ENCODE results near the gene KBTBD8.

The KBTBD8 gene

DNA sequence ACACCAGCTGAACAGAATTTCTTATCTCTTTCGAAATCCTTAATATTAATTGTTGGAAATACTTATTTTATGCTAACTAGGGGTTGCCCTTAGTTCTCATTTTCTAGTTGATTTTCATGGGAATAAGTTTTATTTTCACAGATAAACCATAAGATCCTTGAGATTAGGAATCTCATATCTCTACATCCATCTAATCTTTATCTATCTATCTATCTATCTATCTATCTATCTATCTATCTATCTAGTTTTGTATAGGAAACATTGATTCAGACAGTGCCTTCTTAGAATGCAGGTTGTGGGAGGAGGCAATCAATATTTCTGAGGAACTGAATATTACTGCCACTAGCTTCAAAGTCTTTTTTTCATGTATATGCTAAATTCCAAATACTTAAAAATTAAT, 3.5 kb upstream of the KBTBD8 start:
- no peak for DNase-seq
- in situ Hi-C loops (cut with MboI; ENCODE audit: low pct_unique_long_range_greater_than_20kb, low sequenced_read_pairs): no loop called here

DNA sequence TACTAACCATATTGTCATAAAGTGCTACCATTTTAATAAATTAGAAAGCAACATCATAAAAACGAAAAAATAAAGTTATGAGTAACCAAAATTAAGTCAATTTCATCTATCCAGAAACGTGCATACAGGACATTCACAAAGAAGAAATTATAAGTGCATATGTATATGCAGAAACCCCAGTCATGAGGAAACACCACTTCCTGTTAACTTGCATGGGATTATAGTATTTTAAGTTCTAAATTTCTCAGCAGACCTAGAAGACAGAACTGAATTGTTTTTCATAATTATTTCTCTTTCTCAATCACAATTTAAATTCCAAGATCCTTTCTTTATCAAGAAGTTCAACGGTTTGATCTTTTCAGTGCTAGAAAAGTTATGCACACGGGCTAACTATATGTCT, 1.4 kb upstream of the KBTBD8 start:
- no peak for DNase-seq
- in situ Hi-C loops (cut with MboI; ENCODE audit: low pct_unique_long_range_greater_than_20kb, low sequenced_read_pairs): no loop called here

DNA sequence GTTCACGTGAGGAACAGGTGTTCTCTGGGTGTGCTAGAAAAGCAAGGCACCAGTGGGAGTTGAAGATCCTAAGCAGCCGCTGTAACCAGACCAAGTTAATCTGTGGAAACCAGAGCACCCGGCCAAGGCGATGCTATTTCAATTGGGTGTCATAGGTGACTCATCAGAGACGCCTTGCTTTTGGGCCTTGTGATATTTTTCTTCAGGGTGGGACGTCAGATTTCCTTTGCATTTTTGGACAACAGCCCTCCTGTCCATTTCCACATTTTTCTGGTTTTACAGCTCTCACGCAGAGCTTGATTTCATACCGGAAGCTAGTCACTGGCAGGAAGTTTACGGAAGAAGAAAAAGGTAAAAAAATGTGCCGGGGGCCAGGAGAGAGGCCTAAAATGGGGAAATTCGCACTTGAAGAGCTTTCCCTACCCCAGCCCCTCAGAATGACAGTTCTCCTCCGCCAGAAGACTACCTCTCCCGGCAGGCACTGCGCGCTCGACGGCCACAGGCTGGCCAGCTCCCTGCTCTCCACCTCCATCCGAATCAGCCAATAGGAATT, 471 bp upstream of the KBTBD8 start:
- no peak for DNase-seq
- in situ Hi-C loops (cut with MboI; ENCODE audit: low pct_unique_long_range_greater_than_20kb, low sequenced_read_pairs): no loop called here

DNA sequence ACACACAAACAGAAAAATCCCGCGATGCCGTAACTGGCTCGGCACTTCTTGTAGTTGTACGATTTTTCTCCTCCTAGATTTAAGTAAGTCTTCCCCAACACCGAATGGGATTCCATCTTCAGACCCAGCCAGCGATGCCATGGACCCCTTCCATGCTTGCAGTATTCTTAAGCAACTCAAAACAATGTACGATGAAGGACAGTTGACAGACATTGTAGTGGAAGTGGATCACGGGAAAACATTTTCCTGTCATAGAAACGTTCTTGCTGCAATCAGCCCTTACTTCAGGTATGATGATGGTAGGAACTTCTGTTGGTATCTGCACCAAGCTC, 763 bp downstream of the KBTBD8 start:
- DNase-seq: no peak
- in situ Hi-C loops (cut with MboI; ENCODE audit: low pct_unique_long_range_greater_than_20kb, low sequenced_read_pairs): no loop called here

DNA sequence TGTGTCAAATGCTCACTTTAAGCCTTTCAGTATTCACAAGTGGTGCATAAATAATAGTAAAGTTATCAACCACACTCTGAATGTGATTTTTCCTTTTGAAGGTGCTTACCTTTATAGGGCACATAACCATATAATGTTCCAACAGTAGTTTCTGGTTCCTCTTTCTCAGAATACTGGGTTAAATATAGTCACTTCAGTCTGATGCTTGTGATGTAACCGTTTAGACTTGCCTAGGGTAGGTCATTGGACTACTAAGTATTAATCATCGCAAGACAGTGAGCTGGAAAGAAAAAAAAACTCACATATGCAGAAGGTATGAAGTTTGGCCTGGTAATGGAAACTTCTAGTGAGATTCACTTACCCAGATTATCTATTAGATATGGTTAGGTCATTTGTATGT, 1.9 kb downstream of the KBTBD8 start:
- DNase-seq: peak; percentile 76
- in situ Hi-C loops (cut with MboI; ENCODE audit: low pct_unique_long_range_greater_than_20kb, low sequenced_read_pairs): no loop called here

DNA sequence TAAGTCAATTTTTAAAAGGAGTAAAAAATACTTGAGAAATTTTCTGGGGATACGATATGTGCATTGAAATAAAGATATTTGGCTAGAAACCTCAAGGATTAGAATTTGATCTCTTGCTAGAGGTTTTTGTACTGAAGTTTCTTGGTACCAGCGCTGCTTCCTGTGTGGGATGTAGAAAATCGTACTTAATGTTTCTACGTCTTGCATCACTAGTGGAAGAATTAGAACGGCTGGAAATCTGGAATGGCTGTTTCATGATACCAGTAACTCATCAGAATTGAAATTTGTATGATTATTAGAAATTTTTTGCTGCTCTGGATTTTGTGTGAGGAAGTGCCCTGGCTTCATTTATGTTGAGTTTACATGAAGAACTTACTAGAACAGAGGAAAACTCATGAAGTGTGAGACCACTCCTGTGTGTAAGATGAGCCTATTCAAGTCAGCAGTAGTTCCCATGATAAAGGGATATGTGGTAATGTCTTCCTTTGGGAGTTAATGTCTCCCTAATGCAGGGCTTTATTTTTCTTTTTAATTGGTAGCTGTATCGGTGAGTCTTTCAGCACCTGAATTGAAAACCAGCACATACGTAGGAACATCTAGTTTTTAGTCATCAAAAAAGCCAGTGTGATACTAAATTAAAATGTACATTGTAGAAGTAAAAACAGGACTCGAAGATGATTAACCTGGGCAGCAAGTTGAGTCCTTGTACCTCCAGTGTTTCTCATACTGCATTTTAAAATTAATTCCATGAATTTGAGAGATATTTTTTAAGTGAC, 3.2 kb downstream of the KBTBD8 start:
- no peak for DNase-seq
- in situ Hi-C loops (cut with MboI; ENCODE audit: low pct_unique_long_range_greater_than_20kb, low sequenced_read_pairs): no loop called here

DNA sequence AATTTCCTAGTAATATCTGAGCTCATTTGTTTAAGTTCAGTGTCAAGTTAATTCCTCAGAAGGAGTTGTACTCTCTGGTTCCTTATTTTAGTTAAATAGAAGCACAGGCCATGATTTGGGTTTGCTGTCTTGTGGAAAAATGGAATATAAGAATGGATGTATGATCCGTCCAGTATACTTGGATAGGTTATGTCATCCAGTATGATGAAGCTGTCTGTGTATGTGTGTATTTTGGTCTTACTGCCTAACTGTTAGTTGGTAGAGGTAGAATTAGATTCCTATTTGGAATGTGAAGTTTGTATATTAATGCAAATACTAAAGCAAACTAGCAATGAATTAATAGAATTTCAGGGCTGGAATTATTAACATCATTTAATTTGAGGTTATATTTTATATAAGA, 7.9 kb downstream of the KBTBD8 start:
- no peak for DNase-seq
- in situ Hi-C loops (cut with MboI; ENCODE audit: low pct_unique_long_range_greater_than_20kb, low sequenced_read_pairs): no loop called here

DNA sequence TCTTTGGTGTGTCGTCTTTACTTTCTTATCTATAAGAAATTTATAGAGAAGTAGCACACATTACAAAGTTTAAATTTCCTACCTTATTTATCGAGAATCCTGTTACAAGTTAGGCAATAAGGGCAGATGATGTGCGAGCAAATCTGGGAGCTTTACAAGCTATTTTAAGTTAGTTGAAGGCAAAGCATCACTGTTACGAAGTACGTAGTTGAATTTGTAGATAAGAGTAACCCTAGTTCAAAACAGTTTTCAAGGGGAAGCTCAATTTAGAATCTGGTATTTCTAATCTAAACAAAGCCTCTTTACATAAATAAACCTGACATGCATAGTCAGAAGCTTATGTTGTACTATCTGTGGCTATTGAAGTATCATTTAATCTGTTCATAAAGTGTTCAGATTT, 8.4 kb downstream of the KBTBD8 start:
- in situ Hi-C loops (cut with MboI; ENCODE audit: low pct_unique_long_range_greater_than_20kb, low sequenced_read_pairs): no loop called here
- DNase-seq: no peak

DNA sequence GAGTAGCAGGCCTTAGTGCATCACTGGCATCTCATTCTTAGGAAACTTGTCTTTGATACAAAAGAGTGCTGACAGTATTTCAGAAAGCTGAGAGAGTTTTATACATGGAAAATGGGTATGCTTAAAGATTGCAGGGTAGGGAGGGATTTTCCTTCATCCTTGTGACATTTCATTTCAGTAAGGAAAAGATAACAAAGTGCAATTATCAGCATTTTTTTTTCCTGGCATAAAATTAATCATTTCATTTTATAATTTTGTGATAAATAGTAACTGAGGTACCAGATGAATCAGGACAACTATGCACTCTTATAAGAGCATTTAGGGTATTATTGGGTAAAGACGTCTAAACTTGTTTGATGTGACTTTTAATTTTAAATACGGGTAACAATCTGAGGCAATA, 10.3 kb downstream of the KBTBD8 start:
- in situ Hi-C loops (cut with MboI; ENCODE audit: low pct_unique_long_range_greater_than_20kb, low sequenced_read_pairs): no loop called here
- no peak for DNase-seq

DNA sequence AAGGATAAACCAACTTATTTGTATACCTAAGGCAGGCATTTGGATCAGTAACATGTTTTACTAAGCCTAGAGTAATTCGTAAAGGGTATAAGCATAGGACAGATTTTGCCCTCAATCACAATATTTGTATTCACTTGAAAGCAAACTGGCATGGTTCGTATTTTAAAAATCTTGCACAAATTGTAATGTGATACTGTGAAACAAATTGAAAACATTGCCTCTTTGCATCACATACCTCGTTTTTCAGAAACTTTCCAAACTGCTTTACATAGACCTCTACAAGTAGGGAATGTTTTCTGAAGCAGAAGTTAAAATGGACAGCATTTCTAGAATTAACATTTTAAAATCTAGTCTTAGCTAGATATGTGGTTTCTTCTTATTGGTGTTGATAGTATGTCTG, 11.6 kb downstream of the KBTBD8 start:
- DNase-seq: no peak
- in situ Hi-C loops (cut with MboI; ENCODE audit: low pct_unique_long_range_greater_than_20kb, low sequenced_read_pairs): no loop called here

DNA sequence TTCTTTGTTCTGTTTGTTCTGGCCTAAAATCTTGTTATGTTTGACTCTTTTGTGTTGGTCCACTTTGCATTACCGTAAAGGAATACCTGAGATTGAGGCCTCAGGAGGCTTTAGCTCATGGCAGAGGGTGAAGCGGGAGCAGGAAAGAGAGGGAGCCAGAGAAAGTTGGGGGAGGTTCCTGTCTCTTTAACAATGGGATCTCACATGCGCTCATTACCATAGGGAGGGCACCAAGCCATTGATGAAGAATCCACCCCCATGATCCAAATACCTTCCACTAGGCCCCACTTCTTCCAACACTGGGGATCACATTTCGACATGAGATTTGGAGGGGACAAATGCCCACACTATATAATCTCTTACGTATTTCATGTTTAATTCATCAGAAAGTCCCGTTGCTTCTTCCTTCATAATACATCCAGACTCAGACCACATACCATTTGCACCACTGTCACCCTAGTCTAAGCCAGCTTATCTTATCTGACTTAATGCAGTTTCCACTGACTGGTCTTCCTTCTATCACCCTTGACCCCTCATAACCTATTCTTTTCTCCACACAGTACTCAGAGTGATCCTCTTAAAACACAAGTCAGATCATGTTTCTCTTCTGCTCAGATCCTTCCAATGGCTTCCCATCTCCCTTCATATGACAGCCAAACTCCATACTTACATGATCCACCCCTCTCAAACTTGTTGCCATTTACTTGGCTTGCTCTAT, 13.5 kb downstream of the KBTBD8 start:
- in situ Hi-C loops (cut with MboI; ENCODE audit: low pct_unique_long_range_greater_than_20kb, low sequenced_read_pairs): no loop called here
- DNase-seq: no peak

DNA sequence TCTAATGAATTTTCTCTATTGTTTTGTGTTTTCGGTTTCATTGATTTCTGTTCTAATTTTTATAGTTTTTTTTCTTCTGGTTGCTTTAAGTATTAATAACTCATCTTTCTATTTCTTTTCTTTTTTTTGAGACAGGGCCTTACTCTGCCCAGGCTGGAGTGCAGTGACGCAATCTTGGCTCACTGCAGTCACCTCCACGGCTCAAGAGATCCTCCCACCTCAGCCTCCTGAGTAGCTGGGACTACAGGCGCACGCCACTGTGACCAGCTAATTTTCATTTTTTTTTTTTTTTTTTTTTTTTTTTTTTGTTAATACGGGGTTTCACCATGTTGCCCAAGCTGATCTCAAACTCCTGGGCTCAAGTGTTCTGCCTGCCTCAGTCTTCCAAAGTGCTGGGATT, 14.5 kb downstream of the KBTBD8 start:
- no peak for DNase-seq
- in situ Hi-C loops (cut with MboI; ENCODE audit: low pct_unique_long_range_greater_than_20kb, low sequenced_read_pairs): no loop called here

DNA sequence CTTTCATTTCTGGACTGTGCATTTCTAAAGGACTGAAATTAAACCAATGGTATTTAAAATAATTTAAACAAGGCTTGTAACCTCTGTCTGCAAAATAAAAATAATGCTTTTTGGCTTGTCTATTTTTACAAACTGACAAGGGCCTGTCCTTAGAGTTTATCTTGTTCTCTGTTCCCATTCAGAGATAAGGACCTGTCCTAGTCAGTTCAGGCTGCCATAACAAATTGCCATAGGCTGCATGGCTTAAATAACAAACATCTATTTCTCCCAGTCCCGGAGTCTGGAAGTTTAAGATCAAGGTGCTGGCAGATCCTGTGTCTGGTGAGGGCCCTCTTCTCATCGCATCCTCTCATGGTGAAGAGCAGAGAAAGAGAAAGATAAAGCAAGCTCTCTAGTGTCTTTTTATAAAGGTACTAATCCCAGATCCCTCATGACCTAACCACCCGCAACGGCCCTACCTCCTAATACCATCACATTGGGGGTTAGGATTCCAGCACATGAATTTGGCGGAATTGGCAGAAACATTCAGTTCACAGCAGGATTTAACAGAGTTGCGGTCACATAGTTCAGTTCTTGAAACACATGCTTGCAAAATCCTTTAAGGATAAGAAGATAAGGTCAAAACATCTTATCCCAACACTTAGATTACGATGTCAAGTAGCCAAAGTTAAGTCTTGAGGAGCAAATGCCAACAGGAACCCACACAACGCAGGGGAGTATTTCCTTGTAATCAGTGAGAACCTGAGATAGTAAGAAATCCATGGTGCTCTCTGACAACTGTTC, 17.8 kb downstream of the KBTBD8 start:
- DNase-seq: no peak
- in situ Hi-C loops (cut with MboI; ENCODE audit: low pct_unique_long_range_greater_than_20kb, low sequenced_read_pairs): no loop called here

DNA sequence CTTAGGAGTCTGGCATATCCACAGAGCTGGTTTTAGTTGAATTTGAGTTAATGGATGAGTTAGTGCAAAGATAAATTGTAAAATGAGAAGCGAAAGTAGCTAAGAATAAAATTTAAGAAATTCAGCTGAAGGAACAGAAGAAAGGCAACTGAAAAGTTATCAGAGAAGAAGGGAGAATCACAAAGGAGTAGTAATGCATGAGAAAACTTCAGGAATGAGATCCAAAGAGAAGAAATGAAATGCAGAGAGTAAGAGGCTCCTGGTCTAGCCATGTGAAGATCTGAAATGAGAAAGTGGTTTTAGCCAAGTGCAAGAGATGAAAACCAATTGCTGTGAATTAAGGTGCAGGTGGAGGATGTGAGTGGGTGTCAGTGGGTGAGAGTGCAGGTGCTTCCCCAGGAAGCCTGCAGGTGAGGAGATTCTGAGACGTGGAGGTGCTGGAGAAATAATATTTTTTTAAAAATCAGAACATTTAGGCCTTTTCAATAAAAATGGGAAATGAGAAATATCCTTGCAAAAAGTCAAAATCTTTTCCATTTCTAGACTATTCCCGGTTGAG, 18.5 kb downstream of the KBTBD8 start:
- in situ Hi-C loops (cut with MboI; ENCODE audit: low pct_unique_long_range_greater_than_20kb, low sequenced_read_pairs): no loop called here
- no peak for DNase-seq

DNA sequence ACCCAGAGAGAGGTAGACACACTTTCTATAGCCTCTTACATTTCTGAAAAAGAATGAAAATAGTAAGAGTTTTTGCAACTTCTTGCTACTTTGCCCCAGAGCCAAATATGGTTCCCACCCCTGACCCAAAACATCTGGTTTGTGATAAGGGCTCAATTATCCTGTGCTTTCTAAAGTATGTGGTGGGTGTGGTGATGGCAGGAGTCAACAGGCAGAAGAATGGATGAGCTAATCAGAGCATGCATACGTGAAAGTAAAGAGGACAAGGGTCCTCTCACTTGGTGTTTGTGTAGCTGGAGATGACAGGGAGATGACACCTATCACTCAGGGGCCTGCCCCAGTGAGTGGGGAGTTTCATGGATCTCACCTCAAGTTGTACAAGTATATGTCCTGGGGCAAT, 19.1 kb downstream of the KBTBD8 start:
- in situ Hi-C loops (cut with MboI; ENCODE audit: low pct_unique_long_range_greater_than_20kb, low sequenced_read_pairs): no loop called here
- DNase-seq: no peak

DNA sequence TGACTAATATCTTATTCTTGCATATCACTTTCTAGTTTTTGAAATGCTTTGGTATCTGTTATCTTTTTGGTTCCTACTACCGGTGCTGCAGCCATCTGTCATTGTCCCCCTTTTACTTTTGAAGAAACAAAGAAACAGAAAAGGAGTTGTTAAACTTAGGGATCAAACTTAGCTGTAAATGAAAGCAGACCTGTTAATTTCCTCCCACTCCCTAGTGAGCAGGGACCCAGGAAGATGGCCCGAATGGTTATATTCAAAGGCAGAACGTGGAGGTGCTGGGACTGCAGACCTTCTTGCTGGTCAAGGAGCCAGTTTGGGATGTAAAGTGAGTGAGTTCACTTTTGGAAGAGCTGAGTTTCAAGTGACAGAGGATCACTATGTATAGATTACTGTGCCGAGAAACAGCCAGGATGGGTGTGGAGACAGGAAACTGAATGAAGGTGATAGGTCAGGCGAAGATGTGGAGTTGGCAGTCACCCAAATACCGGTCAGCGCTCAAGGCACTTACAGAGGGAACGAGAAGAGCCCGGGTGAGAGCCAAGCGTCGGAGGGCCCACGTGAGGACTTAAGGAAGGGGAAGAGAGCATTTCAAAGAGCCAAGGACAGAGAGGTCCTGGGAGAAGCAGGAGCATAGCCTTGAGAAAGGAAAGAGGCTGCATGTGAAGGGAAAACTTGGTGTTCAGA, 20.1 kb downstream of the KBTBD8 start:
- in situ Hi-C loops (cut with MboI; ENCODE audit: low pct_unique_long_range_greater_than_20kb, low sequenced_read_pairs): no loop called here
- peak; percentile 76 for DNase-seq

DNA sequence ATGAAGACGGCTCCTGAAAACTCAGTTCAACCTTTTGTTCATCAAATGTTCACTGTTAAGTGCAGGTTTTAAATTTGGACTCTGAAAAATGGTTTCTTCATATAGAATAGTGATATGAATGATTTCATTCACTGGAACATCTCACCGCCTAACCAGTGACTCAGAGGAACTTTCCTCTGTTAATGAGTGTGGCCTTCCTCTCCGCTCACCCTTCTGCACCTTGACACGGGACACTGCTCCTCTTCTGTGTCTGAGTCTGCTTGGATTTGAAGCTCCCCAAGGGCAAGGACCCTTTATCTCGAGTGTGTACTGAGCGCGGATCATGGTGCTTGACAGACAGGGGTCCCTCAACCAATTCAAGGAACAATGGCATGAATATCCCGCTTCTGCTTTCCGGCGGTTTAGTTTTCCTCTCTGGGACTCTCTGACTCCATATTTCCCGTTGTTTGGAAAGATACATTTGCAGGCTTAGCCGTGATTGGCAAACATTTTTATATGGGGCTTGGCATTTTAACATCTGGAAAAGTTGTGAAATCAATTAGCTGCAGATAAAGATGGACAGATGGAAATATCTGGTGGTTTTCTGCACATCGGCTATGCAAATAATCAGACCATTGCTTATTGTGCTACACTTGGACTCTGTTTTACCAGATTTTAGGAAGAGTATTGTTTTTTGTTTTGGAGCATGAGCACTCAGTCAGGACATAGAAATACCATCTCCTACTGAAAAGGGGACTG, 20.9 kb downstream of the KBTBD8 start:
- in situ Hi-C loops (cut with MboI; ENCODE audit: low pct_unique_long_range_greater_than_20kb, low sequenced_read_pairs): no loop called here
- DNase-seq: no peak

DNA sequence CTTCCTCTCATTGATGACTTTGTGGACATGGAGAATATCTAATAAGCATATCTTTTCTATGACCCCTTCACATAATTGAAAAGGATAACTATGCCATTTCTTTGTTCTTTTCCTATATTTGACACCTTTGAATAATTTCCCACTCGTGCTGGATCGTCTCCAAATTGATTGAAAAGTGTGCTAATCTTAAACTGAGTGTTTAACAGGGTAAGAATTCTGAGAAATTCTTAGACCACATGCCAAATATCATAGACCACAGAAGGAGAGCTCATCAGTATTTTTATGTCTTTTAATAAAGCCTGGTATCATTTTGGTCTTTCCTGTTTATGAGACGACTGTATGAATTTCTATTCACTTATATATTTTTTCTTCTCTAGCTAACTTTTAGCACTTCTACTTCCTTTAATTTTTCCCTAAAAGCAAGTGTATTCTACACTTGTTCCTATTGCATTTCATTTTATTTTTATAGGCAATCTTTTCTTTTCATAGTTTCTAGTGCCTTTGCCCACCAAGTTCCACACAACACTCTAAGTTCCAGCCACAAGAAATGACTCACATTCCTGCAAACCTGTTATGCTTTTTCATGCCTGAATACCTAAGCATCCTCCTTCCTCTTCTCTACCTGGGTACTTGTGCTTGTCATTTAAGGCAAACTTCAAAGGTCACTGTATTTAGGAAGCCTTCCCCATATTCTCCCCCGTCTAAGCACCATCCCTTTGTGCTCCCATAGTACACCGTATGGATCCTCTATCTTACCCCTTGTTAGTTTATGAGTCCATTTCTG, 30.1 kb downstream of the KBTBD8 start:
- no peak for DNase-seq
- in situ Hi-C loops (cut with MboI; ENCODE audit: low pct_unique_long_range_greater_than_20kb, low sequenced_read_pairs): no loop called here
